A673 (cell line): ENCODE measurements around the gene GXYLT2. TPM values are rescaled to one million over a fixed set of nuclear protein-coding genes. Genes with fewer than 3 reads are reported as not detected.
"Not testable (repeated sequence)": the region's sequence is repeated elsewhere in the genome, so short reads cannot be mapped to it uniquely, and the experiment has no call there.

Source experiments
- BruUV-seq: library from RNA; stranded (reverse); fragments of 400-500 nt; replicated peaks from 2 replicates; lab custom pipeline; 2021; lab: Mats Ljungman, UMichigan
- CTCF ChIA-PET: fragments of 300-600 bp; sonication (Branson Sonifier 250); formaldehyde crosslinking; loops from one replicate; lab custom pipeline; 2022; ENCODE audit warnings: antibody characterized with exemption; lab: Charles Lee
- POLR2A ChIA-PET: fragments of 300-600 bp; sonication (Branson Sonifier 250); formaldehyde crosslinking; loops from one replicate; lab custom pipeline; 2022; ENCODE audit warnings: antibody characterized with exemption; ENCODE audit not compliant: low non-redundant PET; lab: Charles Lee
- DNase-seq: peaks from one replicate; pipeline ENCODE4 v3.0.0-alpha.2; 2015; ENCODE audit warnings: low spot score
- H3K27ac ChIP-seq: fragments of 200-600 bp; sonication (generic); 2 replicates; pipeline ENCODE4 v1.5.1; 2016; ENCODE audit warnings: mixed run types, low read depth, mild to moderate bottlenecking, mixed read lengths, antibody characterized with exemption, low read length; ENCODE audit not compliant: poor library complexity, severe bottlenecking
- H3K27me3 ChIP-seq: fragments of 200-600 bp; sonication (generic); replicated peaks from 2 replicates; pipeline ENCODE4 v1.6.1; 2017; ENCODE audit warnings: mixed run types, low read depth, mild to moderate bottlenecking, mixed read lengths, antibody characterized with exemption, low read length; ENCODE audit not compliant: insufficient read depth, poor library complexity
- H3K36me3 ChIP-seq: fragments of 200-600 bp; sonication (generic); 2 replicates; pipeline ENCODE4 v1.6.1; 2016; ENCODE audit warnings: mixed run types, mild to moderate bottlenecking, mixed read lengths, antibody characterized with exemption, low read length; ENCODE audit not compliant: insufficient read depth, poor library complexity, severe bottlenecking
- H3K4me1 ChIP-seq: fragments of 200-600 bp; sonication (generic); 2 replicates; pipeline ENCODE4 v1.6.1; 2017; ENCODE audit warnings: mixed run types, mild to moderate bottlenecking, mixed read lengths, antibody characterized with exemption, low read length; ENCODE audit not compliant: insufficient read depth, poor library complexity, severe bottlenecking
- H3K4me3 ChIP-seq: fragments of 200-600 bp; sonication (generic); 2 replicates; pipeline ENCODE4 v1.5.1; 2016; ENCODE audit warnings: low read depth, mixed run types, mild to moderate bottlenecking, mixed read lengths, low read length; ENCODE audit not compliant: poor library complexity, severe bottlenecking
- H3K9me3 ChIP-seq: fragments of 200-600 bp; sonication (generic); 2 replicates; pipeline ENCODE4 v1.6.1; 2016; ENCODE audit warnings: mixed run types, low read depth, mild to moderate bottlenecking, mixed read lengths, antibody characterized with exemption, low read length; ENCODE audit not compliant: poor library complexity, severe bottlenecking
- CTCF ChIP-seq: fragments of 300-800, 200-600 bp; sonication (generic); conservative IDR thresholded peaks from 2 replicates; pipeline ENCODE4 v1.5.1; 2017; ENCODE audit warnings: low read depth, mild to moderate bottlenecking, antibody characterized with exemption, low read length, moderate library complexity, mixed read lengths
- EZH2 ChIP-seq: fragments of 200-600 bp; sonication (generic); IDR thresholded peaks from 2 replicates; pipeline ENCODE4 v1.6.1; 2017; ENCODE audit warnings: borderline replicate concordance, low read depth, mild to moderate bottlenecking, mixed read lengths, antibody characterized with exemption, low read length; ENCODE audit not compliant: poor library complexity, severe bottlenecking
- intact Hi-C: fragments of 100-400 bp; cut with micrococcal nuclease; formaldehyde crosslinking; loops from one replicate; pipeline ENCODE4 v1.10.0; 2022; ENCODE audit not compliant: unreplicated experiment
- total RNA-seq: library from RNA; stranded (reverse); gene quantifications from 2 replicates; pipeline ENCODE4 v1.2.3, GENCODE V29; 2021

The GXYLT2 gene
- total RNA-seq, 1 experiment from 2014 or later = 10.7 TPM

- no peaks in the 10 kb centered on the region for H3K27me3 ChIP-seq
- no TSS peak for BruUV-seq
- no peak for DNase-seq
- H3K36me3 ChIP-seq = no peaks in the 10 kb centered on the region
- POLR2A ChIA-PET = no interaction called here
- intact Hi-C loops = no loop called here
- H3K9me3 ChIP-seq = no peaks in the 10 kb centered on the region
- TF ChIP-seq EZH2 = no peak
- TF ChIP-seq CTCF = no peak
- no peak overlapping the region for H3K27ac ChIP-seq
- H3K4me1 ChIP-seq = no peaks in the 10 kb centered on the region
- H3K4me3 ChIP-seq = no peak overlapping the region
- CTCF ChIA-PET = no interaction called here
These were observed 28.4 kb downstream of the GXYLT2 start for GRCh38 chr3:72916250-72916649.

GRCh38 chr3:72919520-72919919 lies 31.7 kb downstream of the GXYLT2 start:
- BruUV-seq = no TSS peak
- Histone ChIP-seq H3K36me3 (no peaks in the 10 kb centered on the region), H3K27me3 (no peaks in the 10 kb centered on the region), H3K4me3 (no peak overlapping the region), H3K9me3 (no peaks in the 10 kb centered on the region), H3K4me1 (no peaks in the 10 kb centered on the region), H3K27ac (no peak overlapping the region)
- intact Hi-C loops = no loop called here
- ChIA-PET CTCF (no interaction called here), POLR2A (no interaction called here)
- no peak for DNase-seq
- no peak for TF ChIP-seq CTCF
- TF ChIP-seq EZH2 = no peak

- intact Hi-C loops = no loop called here
- Histone ChIP-seq H3K4me3 (no peak overlapping the region), H3K27ac (no peak overlapping the region), H3K4me1 (no peaks in the 10 kb centered on the region), H3K27me3 (no peaks in the 10 kb centered on the region), H3K36me3 (no peaks in the 10 kb centered on the region), H3K9me3 (no peaks in the 10 kb centered on the region)
- ChIA-PET CTCF (interaction anchor here (0.7 kb wide), 1 partner anchor 72 kb away, joined by 6 read pairs; no protein-coding TSS in a partner anchor), POLR2A (no interaction called here)
- BruUV-seq = no TSS peak
- TF ChIP-seq CTCF (0 out of 2 replicates have a peak, but pooled peaks have one; percentile 13), EZH2 (no peak)
- DNase-seq = peak; percentile 7
These were observed 36.2 kb downstream of the GXYLT2 start for GRCh38 chr3:72924055-72924454.

GRCh38 chr3:72928781-72929735 lies 41.2 kb downstream of the GXYLT2 start:
- H3K9me3 ChIP-seq, BruUV-seq, H3K4me3 ChIP-seq, intact Hi-C loops, H3K27me3 ChIP-seq, DNase-seq, H3K4me1 ChIP-seq, POLR2A ChIA-PET, CTCF ChIA-PET, H3K36me3 ChIP-seq, H3K27ac ChIP-seq: not testable (repeated sequence)
